Type B pancreatic cell (in vitro differentiated cells): ENCODE results near the gene ZBTB12. TPM values are rescaled to one million over a fixed set of nuclear protein-coding genes. Genes with fewer than 3 reads are reported as not detected.
"Not testable (repeated sequence)": the region's sequence is repeated elsewhere in the genome, so short reads cannot be mapped to it uniquely, and the experiment has no call there.

ENCODE experiments used
- DNase-seq: peaks from one replicate; pipeline ENCODE4 v3.0.0; 2021; ENCODE audit warnings: mixed read lengths; ENCODE audit not compliant: unreplicated experiment; ENCODE audit errors: extremely low spot score
- H3K27ac Mint-ChIP-seq: 2 replicates; pipeline ENCODE4 v1.8.0; 2021; ENCODE audit warnings: mild to moderate bottlenecking, mixed read lengths
- H3K27me3 Mint-ChIP-seq: 2 replicates; pipeline ENCODE4 v1.8.0; 2021; ENCODE audit warnings: mixed read lengths
- H3K36me3 Mint-ChIP-seq: 2 replicates; pipeline ENCODE4 v1.8.0; 2021; ENCODE audit warnings: mixed read lengths
- H3K4me1 Mint-ChIP-seq: one replicate; pipeline ENCODE4 v1.8.0; 2021; ENCODE audit warnings: mixed read lengths; ENCODE audit not compliant: unreplicated experiment
- H3K4me3 Mint-ChIP-seq: 2 replicates; pipeline ENCODE4 v1.8.0; 2021; ENCODE audit warnings: mild to moderate bottlenecking, mixed read lengths
- H3K9me3 Mint-ChIP-seq: 2 replicates; pipeline ENCODE4 v1.8.0; 2021; ENCODE audit warnings: mixed read lengths
- CTCF ChIP-seq: fragments of 200-600 bp; sonication (generic); conservative IDR thresholded peaks from 2 replicates; pipeline ENCODE4 v1.5.0; 2021; ENCODE audit warnings: antibody characterized with exemption, mild to moderate bottlenecking
- total RNA-seq: library from RNA; stranded (reverse); gene quantifications from 2 replicates; pipeline ENCODE4 v1.2.1, GENCODE V29; 2021; ENCODE audit warnings: low replicate concordance

The ZBTB12 gene
- total RNA-seq, 1 donor from 2014 or later = 37.7 TPM

GRCh38 chr6:31865205-31866118, 36.4 kb downstream of the ZBTB12 start:
- H3K36me3 Mint-ChIP-seq = no peaks in the 10 kb centered on the region
- H3K27ac Mint-ChIP-seq = peak overlapping the region; percentile 69
- no peaks in the 10 kb centered on the region for H3K9me3 Mint-ChIP-seq
- no peak for TF ChIP-seq CTCF
- peak overlapping the region; percentile 52 for H3K4me3 Mint-ChIP-seq
- no peaks in the 10 kb centered on the region for H3K27me3 Mint-ChIP-seq
- peaks cover 23% of the 10 kb centered on the region for H3K4me1 Mint-ChIP-seq
- DNase-seq = no peak

GRCh38 chr6:31864818-31865204, 37.1 kb downstream of the ZBTB12 start:
- Mint-ChIP-seq H3K27ac (peak overlapping the region; percentile 69), H3K27me3 (no peaks in the 10 kb centered on the region), H3K4me3 (peak overlapping the region; percentile 24), H3K4me1 (peaks cover 23% of the 10 kb centered on the region), H3K36me3 (no peaks in the 10 kb centered on the region), H3K9me3 (no peaks in the 10 kb centered on the region)
- DNase-seq = no peak
- TF ChIP-seq CTCF = no peak

GRCh38 chr6:31864123-31864562, 37.7 kb downstream of the ZBTB12 start:
- H3K27me3 Mint-ChIP-seq, H3K36me3 Mint-ChIP-seq, H3K9me3 Mint-ChIP-seq, DNase-seq: not testable (repeated sequence)
- Mint-ChIP-seq H3K27ac (peak overlapping the region; percentile 95), H3K4me1 (peaks cover 23% of the 10 kb centered on the region), H3K4me3 (peak overlapping the region; percentile 94)
- peak; percentile 2 for TF ChIP-seq CTCF

GRCh38 chr6:31862344-31863235, 39.3 kb downstream of the ZBTB12 start, which contains the start of gene NEU1:
NEU1 (minus strand) TSS chr6:31862821; CDS start chr6:31862776, 45 bp downstream.
- no peak for TF ChIP-seq CTCF
- H3K9me3 Mint-ChIP-seq = no peaks in the 10 kb centered on the region
- peaks cover 23% of the 10 kb centered on the region for H3K4me1 Mint-ChIP-seq
- peak within 1 kb of the TSS; percentile 94 for H3K4me3 Mint-ChIP-seq
- peak; percentile 98 for DNase-seq
- H3K27me3 Mint-ChIP-seq = no peaks in the 10 kb centered on the region
- peak within 1 kb of the TSS; percentile 95 for H3K27ac Mint-ChIP-seq
- peaks cover 1% of the 10 kb centered on the region for H3K36me3 Mint-ChIP-seq

- no peak for DNase-seq
- Mint-ChIP-seq H3K4me3 (peak overlapping the region; percentile 94), H3K27me3 (no peaks in the 10 kb centered on the region), H3K9me3 (no peaks in the 10 kb centered on the region), H3K4me1 (peaks cover 23% of the 10 kb centered on the region), H3K27ac (peak overlapping the region; percentile 95), H3K36me3 (peaks cover 5% of the 10 kb centered on the region)
- no peak for TF ChIP-seq CTCF
These were observed 40.0 kb downstream of the ZBTB12 start for GRCh38 chr6:31861919-31862343.
